ENCODE data around the gene C10orf120. TPM values are rescaled to one million over a fixed set of nuclear protein-coding genes. Genes with fewer than 3 reads are reported as not detected.

The C10orf120 gene
- total RNA-seq, 1 donor, result not detected

DNA sequence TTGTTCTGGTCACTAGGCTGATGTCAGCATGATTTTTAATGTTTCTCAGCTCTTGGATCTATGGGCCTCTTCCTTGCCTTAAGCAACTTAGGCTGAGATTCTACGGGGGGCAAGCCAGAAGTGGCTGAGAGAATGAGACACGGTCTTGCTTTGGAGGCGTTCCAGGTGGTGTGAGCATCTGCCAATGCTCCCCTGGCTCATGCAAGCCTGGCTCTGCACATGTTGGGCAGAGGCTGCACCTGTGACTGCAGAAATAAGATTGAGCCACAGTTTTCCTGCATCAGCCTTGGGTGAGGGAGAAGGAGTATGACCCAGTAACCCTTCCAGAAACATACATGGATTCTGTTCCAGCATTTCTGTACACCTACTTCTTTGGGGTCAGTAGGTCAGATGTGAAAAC, 41.9 kb downstream of the C10orf120 start:
- H3K36me3 ChIP-seq (ENCODE audit: insufficient read depth, low read length), result no peaks in the 10 kb centered on the region
- no peaks in the 10 kb centered on the region for H4K20me1 ChIP-seq (ENCODE audit: insufficient read depth, low read length)
- H3K27ac ChIP-seq (ENCODE audit: low read depth, low read length), result no peak overlapping the region
- H3K4me1 ChIP-seq (ENCODE audit: insufficient read depth, low read length), result peaks cover 22% of the 10 kb centered on the region
- H3K4me2 ChIP-seq (ENCODE audit: insufficient read depth, low read length), result no peak overlapping the region
- DNase-seq (ENCODE audit: insufficient read length, low spot score, missing footprints), result no peak
- H2AFZ ChIP-seq (ENCODE audit: low read length), result no peak overlapping the region
- no peaks in the 10 kb centered on the region for H3K9me3 ChIP-seq (ENCODE audit: low read depth, low read length)
- TF ChIP-seq CTCF (IDR thresholded peaks at IDR 0.05; ENCODE audit: extremely low read depth, low read depth, low read length), result no peak
- H3K4me3 ChIP-seq (ENCODE audit: insufficient read depth, low read length), result no peak overlapping the region
- peaks cover 5% of the 10 kb centered on the region for H3K27me3 ChIP-seq (ENCODE audit: insufficient read depth, low read length)
- H3K79me2 ChIP-seq (ENCODE audit: insufficient read depth, low read length), result no peaks in the 10 kb centered on the region

DNA sequence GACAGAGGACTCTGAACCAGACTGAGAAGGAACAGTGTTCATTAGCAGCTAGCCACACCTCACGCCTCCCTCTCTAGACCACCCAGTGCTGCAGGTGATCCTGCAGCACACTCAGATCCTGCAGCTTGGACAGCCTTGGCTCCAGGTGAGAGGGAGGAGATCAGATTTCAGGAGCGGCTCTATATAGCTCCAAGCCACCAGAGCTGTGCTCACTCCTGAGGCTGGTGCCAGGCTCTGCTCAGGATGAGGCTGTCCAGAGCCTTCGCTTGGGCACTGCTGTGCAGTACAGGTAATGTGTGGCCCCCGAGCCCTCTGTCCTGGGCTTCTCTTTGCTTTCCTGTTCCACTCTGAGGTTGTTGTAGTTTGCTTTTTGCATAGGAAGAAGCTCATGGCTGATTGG, 42.4 kb downstream of the C10orf120 start:
- Histone ChIP-seq H3K9me3 (ENCODE audit: low read depth, low read length) (no peaks in the 10 kb centered on the region), H3K27ac (ENCODE audit: low read depth, low read length) (no peak overlapping the region), H3K4me1 (ENCODE audit: insufficient read depth, low read length) (peaks cover 22% of the 10 kb centered on the region), H3K4me3 (ENCODE audit: insufficient read depth, low read length) (no peak overlapping the region), H3K79me2 (ENCODE audit: insufficient read depth, low read length) (no peaks in the 10 kb centered on the region), H3K27me3 (ENCODE audit: insufficient read depth, low read length) (peaks cover 9% of the 10 kb centered on the region), H4K20me1 (ENCODE audit: insufficient read depth, low read length) (no peaks in the 10 kb centered on the region), H2AFZ (ENCODE audit: low read length) (no peak overlapping the region), H3K4me2 (ENCODE audit: insufficient read depth, low read length) (no peak overlapping the region), H3K36me3 (ENCODE audit: insufficient read depth, low read length) (no peaks in the 10 kb centered on the region)
- no peak for TF ChIP-seq CTCF (IDR thresholded peaks at IDR 0.05; ENCODE audit: extremely low read depth, low read depth, low read length)
- DNase-seq (ENCODE audit: insufficient read length, low spot score, missing footprints), result peak; percentile 46

DNA sequence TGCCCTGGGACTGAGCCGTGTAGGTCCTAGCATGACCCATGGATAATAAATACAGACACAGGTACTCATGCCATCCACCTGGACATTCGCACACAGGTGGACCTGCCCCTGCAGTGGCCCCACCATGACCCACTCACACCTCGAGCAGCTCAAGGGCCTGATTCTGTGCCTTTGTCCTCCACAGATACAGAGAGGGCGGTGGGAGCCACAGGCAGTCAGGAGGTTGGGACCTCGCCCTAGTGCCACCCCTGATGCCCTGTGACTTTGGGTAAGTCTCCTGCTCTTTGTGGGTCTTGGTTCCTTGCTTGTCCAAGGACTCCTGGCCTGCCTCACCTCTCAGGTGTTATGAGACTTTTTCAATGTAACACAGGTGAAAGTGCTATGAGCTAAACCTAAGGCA, 42.9 kb downstream of the C10orf120 start:
- H3K36me3 ChIP-seq (ENCODE audit: insufficient read depth, low read length), result no peaks in the 10 kb centered on the region
- H3K27me3 ChIP-seq (ENCODE audit: insufficient read depth, low read length), result peaks cover 13% of the 10 kb centered on the region
- no peaks in the 10 kb centered on the region for H4K20me1 ChIP-seq (ENCODE audit: insufficient read depth, low read length)
- no peak overlapping the region for H3K27ac ChIP-seq (ENCODE audit: low read depth, low read length)
- H3K4me1 ChIP-seq (ENCODE audit: insufficient read depth, low read length), result peaks cover 22% of the 10 kb centered on the region
- TF ChIP-seq CTCF (IDR thresholded peaks at IDR 0.05; ENCODE audit: extremely low read depth, low read depth, low read length), result no peak
- H3K9me3 ChIP-seq (ENCODE audit: low read depth, low read length), result no peaks in the 10 kb centered on the region
- H2AFZ ChIP-seq (ENCODE audit: low read length), result no peak overlapping the region
- H3K79me2 ChIP-seq (ENCODE audit: insufficient read depth, low read length), result no peaks in the 10 kb centered on the region
- DNase-seq (ENCODE audit: insufficient read length, low spot score, missing footprints), result no peak
- peak overlapping the region; percentile 51 for H3K4me2 ChIP-seq (ENCODE audit: insufficient read depth, low read length)
- H3K4me3 ChIP-seq (ENCODE audit: insufficient read depth, low read length), result no peak overlapping the region

DNA sequence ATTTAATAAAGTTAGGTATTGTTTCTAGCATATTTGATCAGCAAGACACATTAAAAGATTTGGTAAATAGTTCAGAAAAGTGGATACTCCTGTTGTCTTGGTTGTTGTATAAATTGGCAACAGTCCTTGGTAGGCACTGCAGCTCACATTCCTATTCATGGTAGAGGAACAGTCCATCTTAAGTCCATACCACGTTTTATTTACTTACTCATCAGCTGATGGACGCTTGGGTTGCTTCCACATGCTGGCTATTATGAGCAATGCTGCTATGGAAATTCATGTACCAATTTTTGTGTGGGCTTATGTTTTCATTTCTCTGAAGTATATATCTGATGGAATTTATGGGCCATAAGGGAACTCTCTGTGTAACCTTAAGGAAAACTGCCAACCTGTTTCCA, 43.3 kb downstream of the C10orf120 start:
- Histone ChIP-seq H3K27me3 (ENCODE audit: insufficient read depth, low read length) (peaks cover 17% of the 10 kb centered on the region), H4K20me1 (ENCODE audit: insufficient read depth, low read length) (no peaks in the 10 kb centered on the region), H3K4me1 (ENCODE audit: insufficient read depth, low read length) (peaks cover 22% of the 10 kb centered on the region), H3K4me3 (ENCODE audit: insufficient read depth, low read length) (no peak overlapping the region), H3K79me2 (ENCODE audit: insufficient read depth, low read length) (no peaks in the 10 kb centered on the region), H3K36me3 (ENCODE audit: insufficient read depth, low read length) (no peaks in the 10 kb centered on the region), H2AFZ (ENCODE audit: low read length) (no peak overlapping the region), H3K9me3 (ENCODE audit: low read depth, low read length) (no peaks in the 10 kb centered on the region), H3K27ac (ENCODE audit: low read depth, low read length) (no peak overlapping the region), H3K4me2 (ENCODE audit: insufficient read depth, low read length) (peak overlapping the region; percentile 51)
- peak; percentile 65 for DNase-seq (ENCODE audit: insufficient read length, low spot score, missing footprints)
- no peak for TF ChIP-seq CTCF (IDR thresholded peaks at IDR 0.05; ENCODE audit: extremely low read depth, low read depth, low read length)
